NCI-H2171 treated with DMSO at 0.1 percent for 48 hours (cell line): ENCODE results near the gene XYLB.

Source experiments
- DNase-seq: peaks from one replicate; lab custom pipeline; 2025; lab: John Stamatoyannopoulos, UW

The XYLB gene

DNA sequence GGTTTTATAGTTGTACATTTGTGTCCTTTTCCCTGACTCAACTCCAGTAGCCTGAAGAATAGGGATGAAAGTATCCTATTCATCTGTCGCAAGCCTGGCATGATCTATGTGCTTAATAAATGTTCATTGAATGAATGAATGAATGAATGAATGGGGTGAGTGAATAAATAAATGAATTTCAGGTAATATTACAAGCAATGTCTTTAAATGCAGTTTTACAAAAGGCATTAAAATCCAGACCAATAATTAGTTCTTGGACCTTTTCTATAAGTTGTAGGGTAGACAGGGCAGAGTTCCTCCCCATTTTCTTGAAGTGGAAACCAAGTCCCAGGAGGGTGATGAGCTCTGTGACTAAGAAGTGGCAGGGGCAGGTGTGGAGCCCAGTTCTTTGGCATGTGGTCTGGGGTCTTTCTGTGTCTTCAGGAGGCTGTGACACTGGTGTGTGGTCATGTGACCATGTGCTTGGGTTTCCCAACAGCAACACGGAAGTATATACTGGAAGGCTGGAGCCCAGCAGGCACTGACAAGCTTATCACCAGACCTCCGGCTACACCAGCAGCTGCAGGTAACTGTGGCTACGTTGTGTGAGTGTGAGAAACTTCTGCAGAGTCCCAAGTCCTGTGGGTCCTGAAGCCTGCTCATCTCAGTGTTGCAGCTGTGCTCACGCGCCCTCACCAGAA lies 18.3 kb downstream of the XYLB start:
- DNase-seq = no peak

DNA sequence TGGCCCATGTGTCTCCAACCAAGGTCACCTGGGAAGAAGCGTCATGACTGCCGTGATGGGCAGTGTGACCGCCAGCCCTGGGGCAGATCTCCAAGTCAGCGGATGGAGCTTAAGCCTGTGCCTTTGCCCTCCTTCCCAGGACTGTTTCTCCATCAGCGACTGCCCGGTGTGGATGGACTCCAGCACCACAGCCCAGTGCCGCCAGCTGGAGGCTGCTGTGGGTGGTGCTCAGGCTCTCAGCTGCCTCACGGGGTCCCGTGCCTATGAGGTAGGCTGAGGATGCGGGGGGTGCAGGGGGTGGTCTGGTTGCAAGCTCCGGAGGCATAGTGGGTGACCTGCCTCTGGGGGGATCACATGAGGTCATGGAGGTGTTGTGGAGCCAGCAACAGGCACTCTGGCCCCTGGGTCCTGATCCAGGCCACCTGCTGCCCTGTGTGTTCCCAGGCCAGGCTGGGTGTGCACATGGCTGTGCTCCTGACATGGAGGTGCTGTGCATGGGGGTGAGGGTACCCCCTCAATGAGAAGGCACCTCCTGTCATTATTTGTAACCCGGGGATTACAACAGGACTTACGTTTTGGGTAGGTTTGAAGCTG lies 19.0 kb downstream of the XYLB start:
- no peak for DNase-seq

DNA sequence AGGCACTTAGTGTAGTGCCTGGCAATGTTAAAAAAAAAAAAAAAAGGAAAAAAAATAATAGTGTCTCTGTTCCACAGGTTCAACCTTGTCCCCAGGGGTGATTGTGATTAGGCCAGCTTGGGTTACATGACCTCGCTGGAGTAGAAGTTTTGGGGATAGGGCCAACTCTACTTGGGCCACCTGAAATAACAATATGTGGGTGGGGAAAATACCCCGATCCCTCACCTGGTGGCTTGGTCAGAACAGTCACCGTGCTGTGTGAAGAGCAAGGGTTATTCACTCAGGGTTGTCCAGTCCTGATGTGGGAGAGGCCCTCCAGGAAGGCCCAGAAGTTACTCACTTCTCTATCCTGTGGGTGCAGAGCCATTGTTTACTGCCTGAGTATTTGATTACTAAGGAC lies 19.5 kb downstream of the XYLB start:
- DNase-seq = no peak

GRCh38 chr3:38367779-38368178 lies 21.2 kb downstream of the XYLB start:
- no peak for DNase-seq

DNA sequence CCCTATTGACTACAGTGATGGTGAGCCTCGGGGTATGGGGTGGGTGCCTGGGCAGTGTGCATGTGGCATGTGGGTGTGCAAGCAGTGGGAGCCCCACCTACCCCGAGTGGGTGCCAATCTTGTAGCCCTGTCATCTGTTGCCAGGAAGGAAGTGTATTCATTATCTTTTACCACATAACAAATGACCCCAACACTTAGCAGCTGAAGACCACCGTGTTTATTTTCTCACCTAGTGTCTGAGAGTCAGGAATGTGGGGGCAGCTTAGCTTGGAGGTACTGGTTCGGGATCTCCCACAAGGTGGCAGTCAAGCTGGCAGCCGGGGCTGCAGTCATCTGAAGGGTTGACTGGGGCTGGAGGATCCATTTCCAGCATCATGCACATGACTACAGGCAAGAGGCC lies 21.7 kb downstream of the XYLB start:
- DNase-seq = no peak

DNA sequence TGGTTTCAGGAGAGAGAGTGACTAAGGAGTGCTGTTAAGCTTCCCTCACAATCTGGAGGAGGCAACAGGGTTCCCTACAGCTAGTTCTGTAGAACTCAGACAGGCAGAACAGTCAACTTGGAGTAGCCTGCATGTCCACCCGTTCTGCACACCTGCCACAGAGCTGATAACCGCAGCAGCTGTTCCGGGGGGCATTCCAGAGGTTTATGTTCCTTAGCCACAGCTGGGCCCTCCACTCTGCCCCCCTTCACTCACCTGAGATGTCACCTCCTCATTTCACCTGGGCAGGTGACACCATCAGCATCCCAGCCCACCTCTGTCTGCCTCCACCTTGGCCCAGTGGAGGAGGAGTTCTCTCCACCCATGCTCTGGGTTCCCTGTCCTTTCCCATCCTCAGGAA lies 22.6 kb downstream of the XYLB start:
- DNase-seq = no peak

GRCh38 chr3:38370149-38370548 lies 23.6 kb downstream of the XYLB start:
- DNase-seq = no peak

GRCh38 chr3:38370861-38371260 lies 24.3 kb downstream of the XYLB start:
- DNase-seq = no peak

GRCh38 chr3:38371541-38372213 lies 25.1 kb downstream of the XYLB start:
- DNase-seq = no peak

DNA sequence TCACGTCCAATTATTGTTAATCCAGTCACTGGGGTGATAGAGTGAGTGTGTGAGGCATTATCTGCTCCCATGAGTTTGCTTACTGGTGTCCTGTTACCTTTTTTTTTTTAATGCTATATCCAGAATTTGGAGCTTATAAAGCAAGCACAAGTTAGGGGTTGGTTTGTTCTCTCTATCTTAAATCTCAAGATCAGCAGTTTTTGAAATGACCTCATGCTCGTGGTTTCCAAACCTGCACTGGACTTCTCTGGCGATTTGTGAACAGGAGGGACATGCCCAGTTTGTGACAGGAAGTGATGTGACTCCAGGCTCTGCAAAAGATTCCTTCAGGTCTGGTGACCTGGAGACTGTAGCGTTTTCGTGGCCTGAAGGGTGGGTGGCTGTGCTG lies 25.6 kb downstream of the XYLB start:
- DNase-seq = no peak

DNA sequence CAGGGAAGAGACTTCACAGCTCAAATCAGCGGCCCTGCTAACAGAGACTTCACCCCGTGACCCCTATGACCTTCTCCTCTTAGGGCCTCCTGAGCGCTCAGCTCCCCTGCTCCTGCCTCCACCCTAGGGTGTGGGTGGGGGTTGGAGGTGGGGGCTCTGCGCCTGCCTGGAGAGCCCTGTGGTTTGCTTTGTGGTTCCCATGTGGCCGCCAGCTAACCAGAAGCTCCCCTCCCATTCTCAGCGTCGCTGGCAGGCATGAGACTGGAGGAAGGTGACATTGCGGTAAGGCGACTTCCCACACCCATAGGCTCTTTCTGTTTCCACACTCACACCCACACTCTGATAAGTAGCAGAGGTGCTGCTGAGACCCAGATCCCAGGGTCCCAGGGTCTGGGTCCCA lies 27.6 kb downstream of the XYLB start:
- DNase-seq = no peak

DNA sequence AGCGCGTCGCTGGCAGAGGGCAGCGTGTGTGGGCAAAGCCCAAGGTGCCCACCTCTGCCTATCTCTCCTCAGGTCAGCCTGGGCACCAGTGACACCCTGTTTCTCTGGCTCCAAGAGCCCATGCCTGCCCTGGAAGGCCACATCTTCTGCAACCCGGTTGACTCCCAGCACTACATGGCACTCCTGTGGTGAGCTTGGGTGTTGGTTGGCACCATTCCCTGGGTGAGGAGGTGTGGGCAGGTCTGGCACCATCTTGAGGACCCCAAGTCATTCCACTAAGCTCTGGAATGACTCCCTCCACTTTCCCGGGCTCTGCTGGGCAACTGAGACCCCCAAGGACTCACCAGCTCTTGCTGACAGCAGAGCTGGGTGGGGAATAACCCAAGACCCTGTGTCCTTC lies 28.5 kb downstream of the XYLB start:
- DNase-seq = no peak

DNA sequence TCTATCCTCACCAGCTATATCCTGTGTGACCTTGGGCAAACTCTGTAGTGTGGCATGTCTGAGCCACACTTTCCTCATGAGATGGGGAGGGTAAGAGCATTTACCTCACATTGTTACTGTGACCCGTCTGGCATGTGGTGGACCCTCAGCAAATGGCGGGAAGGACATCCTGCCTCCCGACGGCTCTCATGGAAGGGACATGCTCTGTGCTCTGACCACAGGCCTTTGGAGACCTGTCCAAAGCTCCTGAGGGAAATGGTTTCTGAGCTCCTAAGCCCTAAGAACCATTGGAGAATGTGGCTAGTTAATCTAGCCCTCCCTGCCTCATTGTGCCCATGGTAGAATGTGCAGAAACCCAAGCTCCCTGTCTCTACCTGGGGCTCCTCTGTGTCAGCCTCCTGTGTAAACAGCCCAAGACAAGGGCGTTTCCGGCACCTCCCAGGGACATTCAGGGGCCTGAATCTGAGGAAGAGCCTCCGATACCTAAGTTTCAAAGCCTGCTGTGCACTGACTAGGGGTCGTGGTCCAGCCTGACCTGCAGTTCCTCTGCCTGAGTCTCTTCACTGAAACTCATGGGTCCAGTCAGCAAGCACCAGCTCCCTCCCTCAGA lies 29.0 kb downstream of the XYLB start:
- no peak for DNase-seq

- DNase-seq = no peak
These were observed 29.7 kb downstream of the XYLB start for GRCh38 chr3:38376098-38376816.

DNA sequence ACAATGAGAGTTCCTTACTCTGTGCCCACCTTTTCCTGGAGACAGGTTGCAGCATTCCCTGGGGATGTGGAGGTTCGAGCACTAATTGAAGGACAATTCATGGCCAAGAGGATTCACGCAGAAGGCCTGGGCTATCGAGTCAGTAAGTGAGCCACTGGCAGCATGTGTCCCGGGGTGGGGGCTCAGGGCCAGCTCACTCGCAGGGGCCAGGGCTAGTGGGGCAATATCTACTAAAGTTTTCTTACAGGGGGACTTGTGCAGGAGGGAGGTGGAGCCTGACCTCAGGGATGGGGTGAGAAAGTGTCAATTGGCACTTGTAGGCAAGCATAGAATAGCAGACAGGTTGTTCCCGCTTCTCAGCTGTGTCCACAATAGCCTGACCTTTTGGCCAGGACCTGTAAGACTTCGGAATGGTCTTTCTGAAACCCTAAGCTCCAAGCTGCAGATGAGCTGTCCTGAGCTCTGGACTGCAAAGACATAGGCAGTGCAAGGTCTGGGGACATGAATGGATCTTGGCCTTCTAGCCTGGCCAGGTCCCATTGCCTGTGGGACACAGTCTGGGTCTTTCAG lies 32.7 kb downstream of the XYLB start:
- DNase-seq = no peak

DNA sequence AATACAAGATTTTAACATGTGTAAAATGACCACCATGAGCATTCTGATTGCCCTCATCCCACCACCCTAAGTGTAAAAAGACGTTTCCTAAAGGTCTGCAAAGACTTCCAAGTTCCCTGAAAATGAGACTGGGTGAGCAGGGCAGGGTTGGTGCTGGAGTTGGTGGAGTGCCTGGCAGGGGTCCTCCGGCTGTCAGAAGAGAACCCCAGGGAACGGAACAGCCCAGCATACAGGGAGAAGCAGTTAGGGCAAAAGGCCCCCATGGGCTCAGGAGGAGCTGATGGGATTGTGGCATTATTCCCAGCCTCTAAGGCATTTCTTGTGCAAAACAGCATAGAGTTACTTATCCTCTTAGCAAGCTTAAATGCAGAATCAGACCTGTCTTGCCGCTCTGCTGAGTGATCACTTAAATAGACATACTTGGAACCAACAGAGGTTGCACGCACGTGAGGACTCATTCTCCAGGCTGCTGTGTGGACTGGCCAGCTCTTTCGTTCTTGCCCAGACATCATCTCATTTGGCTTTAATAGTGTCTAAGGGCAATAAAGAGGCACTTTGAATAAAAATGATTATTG lies 36.0 kb downstream of the XYLB start:
- DNase-seq = no peak

GRCh38 chr3:38383156-38383875 lies 36.7 kb downstream of the XYLB start:
- no peak for DNase-seq

- no peak for DNase-seq
These were observed 40.6 kb downstream of the XYLB start for GRCh38 chr3:38386992-38387750.

GRCh38 chr3:38387862-38388261 lies 41.3 kb downstream of the XYLB start:
- no peak for DNase-seq

GRCh38 chr3:38392604-38393163 lies 46.1 kb downstream of the XYLB start:
- no peak for DNase-seq
